CD4-positive, alpha-beta T cell treated with Interleukin-2 at 100 ng/mL for 4 hours (primary cell): ENCODE data around the gene POLR3C.
"Not testable (repeated sequence)": the region's sequence is repeated elsewhere in the genome, so short reads cannot be mapped to it uniquely, and the experiment has no call there.

Experiments
- DNase-seq: peaks from one replicate; pipeline ENCODE4 v3.0.0-alpha.2; 2020; ENCODE audit warnings: low spot score

Gene POLR3C

GRCh38 chr1:145822779-145823331 is 1.1 kb upstream of the POLR3C start:
- DNase-seq = not testable (repeated sequence)

- no peak for DNase-seq
Observed at GRCh38 chr1:145824499-145824842, 471 bp downstream of the POLR3C start.

GRCh38 chr1:145826030-145826429 is 2.0 kb downstream of the POLR3C start:
- DNase-seq = no peak

DNA sequence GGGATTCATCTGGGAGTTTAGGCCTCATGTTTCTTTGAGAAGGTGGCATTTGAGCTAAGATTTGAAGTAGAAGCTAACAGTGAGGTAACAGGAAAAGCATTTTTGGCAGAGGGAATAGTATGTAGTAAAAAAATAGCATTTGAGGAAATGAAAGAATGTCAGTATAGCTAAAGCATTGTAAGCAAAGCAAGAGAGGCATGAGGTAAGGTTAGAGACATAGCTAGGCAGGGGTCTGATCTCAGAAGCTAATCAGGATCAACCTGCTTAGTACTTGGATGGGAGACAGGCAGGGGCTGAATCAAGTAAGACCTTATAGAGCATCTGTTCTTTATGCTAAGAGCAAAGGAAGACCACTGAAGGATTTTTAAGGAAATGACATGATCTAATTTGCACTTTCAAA is 4.0 kb downstream of the POLR3C start:
- no peak for DNase-seq

DNA sequence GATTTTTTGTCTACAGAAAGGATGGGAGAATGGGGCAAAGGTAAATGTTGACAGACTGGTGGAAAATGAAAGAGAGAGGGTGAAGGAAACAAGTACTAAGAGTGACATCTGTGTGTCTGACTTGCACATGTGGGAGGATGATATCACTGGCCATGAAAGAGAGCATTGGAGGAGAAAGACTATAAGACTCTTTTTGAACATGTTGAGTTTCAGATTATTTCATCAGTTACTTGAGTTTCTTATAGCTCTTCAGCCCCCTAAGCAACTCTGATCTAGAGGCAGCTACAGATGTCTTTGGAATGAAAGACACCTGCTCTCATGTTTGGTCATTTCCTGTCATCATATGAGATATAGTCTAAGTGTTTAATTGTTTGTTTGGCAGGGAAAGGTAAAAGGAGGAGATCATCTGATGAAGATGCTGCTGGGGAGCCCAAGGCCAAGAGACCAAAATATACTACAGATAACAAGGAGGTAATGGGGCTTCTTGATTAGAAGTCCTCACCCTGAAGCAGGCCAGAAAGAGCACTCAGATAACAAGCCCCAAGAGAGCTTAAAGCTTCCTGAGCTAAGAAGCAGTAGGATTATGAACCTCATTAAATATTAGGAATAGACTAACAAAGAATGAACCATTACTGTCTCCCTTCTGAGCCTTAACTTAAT is 4.5 kb downstream of the POLR3C start:
- DNase-seq = no peak

- DNase-seq = not testable (repeated sequence)
Observed at GRCh38 chr1:145830810-145831209, 6.8 kb downstream of the POLR3C start.

- DNase-seq = no peak
Observed at GRCh38 chr1:145837656-145838055, 13.7 kb downstream of the POLR3C start.

DNA sequence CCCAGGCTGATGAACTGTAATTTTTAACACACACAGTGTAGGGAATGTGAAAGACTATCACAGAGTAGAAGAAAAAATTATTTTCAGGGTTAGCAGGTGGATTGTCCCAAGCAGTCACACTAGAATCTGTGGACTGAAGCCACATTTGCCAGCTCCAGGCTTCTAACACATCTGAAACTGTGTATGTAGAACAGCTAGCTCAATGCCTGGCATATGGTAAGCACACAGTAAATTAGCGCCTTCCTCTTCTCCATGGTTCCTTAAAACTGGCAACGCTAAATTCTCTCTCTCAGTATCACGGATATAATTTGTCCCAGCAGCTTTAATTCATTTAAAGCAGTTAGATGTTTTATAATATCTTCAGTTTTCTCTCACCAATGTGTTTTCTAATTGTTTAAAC is 19.0 kb downstream of the POLR3C start:
- no peak for DNase-seq

- DNase-seq = no peak
Observed at GRCh38 chr1:145845144-145845513, 21.1 kb downstream of the POLR3C start.

- peak; percentile 72 for DNase-seq
Observed at GRCh38 chr1:145845514-145846161, 21.6 kb downstream of the POLR3C start, which contains the start of gene NUDT17. TSS of gene NUDT17 (plus strand) at chr1:145845630. CDS start at chr1:145845641, 11 bp downstream.

- DNase-seq = peak; percentile 24
Observed at GRCh38 chr1:145846201-145846612, 22.2 kb downstream of the POLR3C start.

DNA sequence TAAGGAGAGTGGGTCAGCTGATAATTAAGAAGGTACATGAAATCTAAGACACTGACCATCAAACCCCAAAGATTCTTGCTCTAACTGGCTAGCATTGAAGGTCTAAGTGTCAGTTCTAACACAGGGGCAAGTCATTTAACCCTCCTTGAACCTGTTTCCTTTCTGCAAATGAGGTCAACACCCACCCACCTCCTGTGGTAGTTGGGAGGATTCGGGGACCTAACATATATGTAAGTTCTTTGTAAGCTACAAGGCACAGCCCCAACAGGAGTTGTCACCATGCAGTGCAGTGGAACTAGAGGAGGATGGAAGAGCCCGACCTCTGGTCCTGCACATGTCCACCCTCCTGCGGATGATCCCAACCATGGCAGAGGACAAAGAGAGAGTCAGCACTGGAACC is 23.8 kb downstream of the POLR3C start:
- DNase-seq = no peak

DNA sequence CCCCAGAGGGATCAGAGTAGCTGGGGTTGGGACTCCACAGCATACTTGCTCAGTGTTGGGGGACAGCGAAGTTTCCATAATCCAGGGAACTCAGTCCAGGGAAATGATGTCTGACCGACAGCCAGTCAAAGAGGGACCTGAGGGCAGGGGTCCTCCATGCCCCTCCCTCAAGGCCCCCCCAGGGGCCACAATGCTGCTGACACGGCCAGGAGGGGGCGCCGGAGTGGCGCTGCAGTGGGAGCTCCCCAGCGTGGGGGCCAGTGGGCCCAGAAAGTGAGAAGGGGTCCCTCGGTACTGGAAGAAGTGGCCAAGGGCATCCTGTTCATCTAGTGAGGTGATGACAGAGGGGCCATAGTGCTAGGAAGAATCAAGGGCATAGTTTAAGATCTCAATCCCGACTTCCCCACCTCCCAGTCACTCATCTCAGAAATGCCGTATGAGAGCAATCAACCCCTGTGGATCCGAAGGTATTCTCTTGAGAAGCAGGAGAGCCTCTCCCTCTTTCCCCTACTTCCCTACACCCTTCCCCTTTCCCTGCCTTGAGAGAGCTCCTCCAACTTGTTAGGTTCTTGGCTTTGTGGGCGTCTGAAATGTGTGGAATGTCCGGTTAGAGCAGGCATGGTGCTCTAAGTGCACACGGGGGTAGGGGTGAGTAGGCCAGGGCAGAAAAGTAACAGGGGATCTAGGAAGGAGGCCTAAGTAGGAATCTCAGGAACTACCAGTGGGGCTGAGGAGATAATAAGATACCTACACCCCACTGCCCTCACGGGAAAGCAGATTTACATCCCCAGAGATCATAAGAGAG is 25.6 kb downstream of the POLR3C start:
- no peak for DNase-seq

DNA sequence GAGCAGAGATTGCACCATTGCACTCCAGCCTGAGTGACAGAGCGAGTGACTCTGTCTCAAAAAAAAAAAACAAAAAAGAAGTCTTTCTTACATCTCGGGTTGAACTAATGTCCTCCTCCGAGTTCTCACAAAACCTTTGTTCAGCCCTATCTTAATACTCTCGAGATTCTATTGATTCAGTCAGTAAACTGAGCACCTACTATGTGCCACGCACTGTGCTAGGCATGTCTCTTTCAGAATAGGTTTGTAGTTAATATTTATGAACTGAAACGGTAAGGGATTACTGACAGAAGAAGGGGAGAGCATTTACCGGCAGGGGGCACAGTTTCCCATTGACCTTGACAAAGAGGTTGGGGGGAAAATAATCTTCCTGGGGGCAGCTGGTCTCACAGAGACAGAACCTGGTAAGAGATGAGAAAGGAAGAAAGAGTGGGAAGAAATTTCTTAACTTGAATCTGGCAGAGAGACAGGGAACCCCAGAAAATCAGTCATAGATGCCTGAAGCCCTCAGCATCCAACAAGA is 31.5 kb downstream of the POLR3C start:
- no peak for DNase-seq

DNA sequence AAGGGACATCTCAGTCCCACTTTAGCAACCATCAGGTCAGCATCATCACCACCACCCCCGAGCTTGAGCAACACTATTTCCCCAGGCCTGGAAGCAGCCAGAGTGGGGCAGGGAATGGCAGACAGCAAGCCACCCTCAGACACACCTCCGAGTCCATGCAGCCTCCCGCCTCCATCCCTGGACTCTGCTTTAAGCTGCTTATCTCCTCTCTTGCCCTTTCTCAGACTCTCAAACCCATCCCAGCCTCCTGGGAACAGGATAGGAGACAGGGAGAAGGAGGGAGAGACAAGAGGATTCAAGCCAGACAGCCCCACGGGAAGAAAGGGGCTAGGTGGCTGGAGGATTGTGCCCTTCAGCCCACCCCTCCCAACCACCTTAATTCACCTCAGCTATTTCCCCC is 33.2 kb downstream of the POLR3C start:
- no peak for DNase-seq

DNA sequence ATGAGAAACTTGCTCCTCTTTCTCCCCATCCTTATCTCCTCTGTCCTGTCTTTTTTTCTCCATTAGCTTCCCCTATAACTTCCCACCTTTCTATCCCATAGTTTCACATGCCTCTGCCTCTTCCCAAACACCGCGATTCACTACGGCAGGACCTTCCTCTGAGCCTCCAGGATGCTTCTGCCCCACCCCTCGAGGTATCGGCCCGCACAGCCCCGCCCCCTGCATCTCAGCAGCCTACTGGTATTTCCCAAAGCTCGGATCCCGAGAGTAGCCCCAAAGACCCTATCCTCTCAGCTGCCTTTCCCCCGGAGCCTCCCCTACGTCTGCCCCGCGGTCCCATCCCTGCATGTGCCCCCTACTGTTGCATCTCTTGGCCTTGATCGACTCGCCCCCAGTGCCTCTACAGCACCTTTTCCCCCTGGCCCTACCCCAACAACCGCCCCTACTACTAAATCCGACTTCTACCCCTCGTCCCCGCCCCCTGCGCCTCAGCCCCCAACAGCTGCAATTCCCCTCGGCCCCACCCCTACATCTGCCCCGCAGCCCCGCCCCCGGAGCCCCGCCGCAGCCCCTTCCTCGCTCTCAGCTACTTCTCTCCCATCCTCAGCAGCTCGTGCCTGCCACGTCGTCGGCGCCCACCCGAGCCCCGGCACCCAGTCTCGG is 34.4 kb downstream of the POLR3C start:
- DNase-seq = peak; percentile 36

DNA sequence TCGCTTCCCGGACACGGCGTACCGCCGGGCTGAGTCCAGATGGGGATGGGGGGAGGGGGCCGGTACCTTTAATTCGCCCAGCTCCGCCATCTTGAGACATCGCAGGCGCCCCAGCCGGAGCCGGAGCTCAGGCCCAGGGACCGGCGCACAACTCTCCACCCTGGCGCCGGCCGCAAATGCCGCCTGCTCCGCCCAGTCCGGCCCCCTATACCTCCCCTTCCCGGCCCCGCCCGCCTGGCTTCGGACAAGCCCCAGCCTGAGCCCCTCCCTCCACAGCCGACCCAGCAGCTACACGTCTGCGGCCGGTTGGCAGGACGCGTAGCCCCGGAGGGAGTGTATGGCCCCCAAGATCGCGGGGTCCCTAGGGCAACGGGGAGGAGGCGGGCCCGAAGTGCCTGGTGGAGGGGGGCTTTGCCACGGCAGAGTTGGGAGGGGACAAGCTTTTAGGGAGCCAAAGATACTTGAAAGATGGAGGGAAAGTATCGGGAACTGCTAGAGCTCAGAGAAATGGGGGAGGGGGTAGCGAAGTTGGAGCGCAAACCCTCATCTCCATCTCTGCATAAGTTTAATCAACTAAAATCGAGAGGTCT is 35.0 kb downstream of the POLR3C start, which contains the start of gene PIAS3:
Gene PIAS3, minus strand, starts transcription at position 181 of the 590 bp plus-strand sequence. Its CDS starts 91 bp downstream, at position 90.
- DNase-seq = peak; percentile 82

- peak; percentile 68 for DNase-seq
Observed at GRCh38 chr1:145859491-145860023, 35.6 kb downstream of the POLR3C start.

DNA sequence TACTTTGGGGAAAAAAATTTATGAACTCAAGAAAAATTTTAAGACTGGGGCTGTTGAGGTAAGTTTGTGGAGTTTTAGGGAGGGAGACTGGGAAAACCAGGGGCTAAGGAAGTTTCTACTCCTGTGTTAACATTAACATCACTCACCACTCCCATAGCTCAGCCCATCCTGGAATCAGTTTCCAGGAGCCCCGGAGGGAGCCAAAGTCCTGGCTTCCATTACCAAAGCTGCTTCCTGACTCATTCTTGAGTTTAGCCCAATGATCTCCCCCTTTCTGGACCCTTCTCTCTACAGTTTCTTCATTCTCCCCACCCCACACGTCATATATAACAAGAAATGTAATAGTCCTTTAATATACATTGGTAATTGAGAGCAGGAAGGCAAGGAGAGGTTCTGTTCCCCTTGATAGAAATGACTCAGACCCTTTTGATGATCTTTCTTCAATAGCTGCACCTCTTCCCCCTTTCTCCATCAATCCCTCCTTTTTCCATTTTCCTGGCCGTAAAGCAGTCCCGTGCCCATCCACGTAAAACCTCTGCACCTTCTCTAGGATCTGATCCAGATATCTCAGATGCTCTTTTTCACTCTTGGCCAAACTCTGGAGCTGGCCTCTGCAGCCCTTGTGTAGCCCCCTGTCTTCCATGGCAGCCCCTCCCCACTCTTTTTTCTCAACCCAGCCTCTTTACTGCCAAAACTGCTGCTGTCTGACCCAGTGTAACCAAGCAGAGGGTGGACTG is 39.5 kb downstream of the POLR3C start:
- no peak for DNase-seq

GRCh38 chr1:145868232-145868631 is 44.2 kb downstream of the POLR3C start:
- no peak for DNase-seq
